Activated CD4-positive, alpha-beta T cell treated with anti-CD3 and anti-CD28 coated beads for 1 hour (primary cell): ENCODE measurements around the gene PPP1R12B.
"Not testable (repeated sequence)": the region's sequence is repeated elsewhere in the genome, so short reads cannot be mapped to it uniquely, and the experiment has no call there.

ENCODE experiments used
- DNase-seq: peaks from one replicate; pipeline ENCODE4 v3.0.0-alpha.2; 2020

Gene PPP1R12B

GRCh38 chr1:202493112-202493511 is 144.6 kb downstream of the PPP1R12B start:
- DNase-seq: not testable (repeated sequence)

- no peak for DNase-seq
Observed at GRCh38 chr1:202498542-202498941, 150.0 kb downstream of the PPP1R12B start.

DNA sequence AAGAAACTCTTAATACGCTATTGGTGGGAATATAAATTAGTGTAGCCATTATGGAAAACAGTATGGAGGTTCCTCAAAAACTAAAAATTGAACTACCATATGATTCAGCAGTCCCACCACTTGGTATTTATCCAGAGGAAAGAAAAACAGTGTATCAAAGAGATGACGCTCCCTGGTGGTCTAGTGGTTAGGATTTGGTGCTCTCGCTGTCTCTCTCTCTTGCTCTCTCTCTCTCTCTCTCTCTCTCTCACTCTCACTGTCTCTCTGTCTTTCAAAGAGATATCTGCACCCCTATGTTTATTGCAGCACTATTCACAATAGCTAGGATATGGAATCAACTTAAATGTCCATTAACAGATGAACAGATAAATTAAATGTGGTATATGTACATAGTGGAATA is 151.5 kb downstream of the PPP1R12B start:
- DNase-seq: not testable (repeated sequence)

DNA sequence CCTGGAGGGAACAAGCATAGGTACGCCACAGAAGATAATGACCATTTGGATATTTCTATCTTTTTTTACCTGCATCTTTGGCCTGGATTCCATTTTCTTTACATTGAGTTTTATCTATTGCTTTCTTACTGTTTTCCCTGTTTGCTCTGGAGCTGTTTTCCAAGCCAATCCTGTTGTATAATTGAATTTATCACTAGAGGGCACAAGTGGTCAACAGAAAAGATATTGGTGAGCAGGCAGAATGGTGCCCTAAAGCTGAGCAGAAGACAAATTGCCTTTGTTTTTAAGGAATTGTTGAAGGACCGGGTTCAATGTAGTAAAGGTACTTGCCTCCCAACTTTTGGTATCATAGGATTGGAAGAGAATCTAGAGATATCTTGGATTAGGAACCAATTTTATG is 152.8 kb downstream of the PPP1R12B start:
- no peak for DNase-seq

GRCh38 chr1:202505356-202505755 is 156.9 kb downstream of the PPP1R12B start:
- DNase-seq: no peak

DNA sequence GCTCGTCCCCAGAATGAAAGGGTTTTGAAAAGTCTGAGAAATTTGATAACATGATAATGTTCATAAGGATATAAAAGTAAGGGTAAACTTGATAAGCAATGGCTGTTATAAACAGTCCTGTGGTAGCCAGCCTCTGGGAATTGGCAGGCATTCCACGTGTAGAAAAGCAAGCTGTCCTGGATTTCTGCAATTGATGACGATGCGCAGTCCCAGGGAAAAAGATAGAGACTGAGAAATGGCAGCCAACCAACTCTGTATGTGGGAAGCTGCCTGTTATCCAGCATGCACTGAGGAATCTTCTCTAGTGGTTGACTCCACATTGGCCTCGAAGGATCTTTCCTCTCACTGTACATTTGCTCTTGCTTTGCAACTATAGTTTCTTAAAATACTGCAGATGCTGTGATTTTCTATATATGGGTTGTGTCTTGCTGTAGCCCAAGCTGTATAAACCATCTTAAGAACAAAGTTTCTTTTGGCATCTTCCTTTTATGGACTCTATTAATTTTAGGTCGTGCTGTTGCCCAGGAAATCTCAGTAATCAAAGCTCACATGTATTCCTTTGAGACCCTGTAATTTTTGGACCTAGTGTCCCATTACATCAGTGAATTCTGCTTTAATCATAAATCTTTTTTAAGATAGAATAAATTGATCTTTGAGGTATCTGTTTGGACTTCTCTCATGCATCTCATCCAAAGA is 157.5 kb downstream of the PPP1R12B start:
- DNase-seq: not testable (repeated sequence)

GRCh38 chr1:202508863-202509262 is 160.4 kb downstream of the PPP1R12B start:
- DNase-seq: not testable (repeated sequence)

DNA sequence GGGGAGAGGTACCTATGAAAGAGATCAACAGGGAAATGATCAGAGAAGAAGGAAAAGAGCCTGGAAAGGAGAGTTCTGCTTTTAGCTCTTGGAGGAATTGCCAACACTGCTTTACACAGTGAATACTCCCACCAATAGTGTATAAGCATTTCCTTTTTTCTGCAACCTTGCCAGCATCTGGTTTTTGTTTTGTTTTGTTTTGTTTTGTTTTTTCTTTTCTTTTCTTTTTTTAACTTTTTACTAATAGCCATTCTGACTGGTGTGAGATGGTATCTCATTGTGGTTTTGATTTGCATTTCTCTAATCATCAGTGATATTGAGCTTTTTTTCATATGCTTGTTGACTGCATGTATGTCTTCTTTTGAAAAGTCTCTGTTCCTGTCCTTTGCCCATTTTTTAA is 165.4 kb downstream of the PPP1R12B start:
- not testable (repeated sequence) for DNase-seq

- DNase-seq: no peak
Observed at GRCh38 chr1:202516434-202516877, 168.0 kb downstream of the PPP1R12B start.

GRCh38 chr1:202517146-202517545 is 168.6 kb downstream of the PPP1R12B start:
- not testable (repeated sequence) for DNase-seq

GRCh38 chr1:202518180-202518579 is 169.7 kb downstream of the PPP1R12B start:
- DNase-seq: not testable (repeated sequence)

- DNase-seq: not testable (repeated sequence)
Observed at GRCh38 chr1:202518905-202519304, 170.4 kb downstream of the PPP1R12B start.

DNA sequence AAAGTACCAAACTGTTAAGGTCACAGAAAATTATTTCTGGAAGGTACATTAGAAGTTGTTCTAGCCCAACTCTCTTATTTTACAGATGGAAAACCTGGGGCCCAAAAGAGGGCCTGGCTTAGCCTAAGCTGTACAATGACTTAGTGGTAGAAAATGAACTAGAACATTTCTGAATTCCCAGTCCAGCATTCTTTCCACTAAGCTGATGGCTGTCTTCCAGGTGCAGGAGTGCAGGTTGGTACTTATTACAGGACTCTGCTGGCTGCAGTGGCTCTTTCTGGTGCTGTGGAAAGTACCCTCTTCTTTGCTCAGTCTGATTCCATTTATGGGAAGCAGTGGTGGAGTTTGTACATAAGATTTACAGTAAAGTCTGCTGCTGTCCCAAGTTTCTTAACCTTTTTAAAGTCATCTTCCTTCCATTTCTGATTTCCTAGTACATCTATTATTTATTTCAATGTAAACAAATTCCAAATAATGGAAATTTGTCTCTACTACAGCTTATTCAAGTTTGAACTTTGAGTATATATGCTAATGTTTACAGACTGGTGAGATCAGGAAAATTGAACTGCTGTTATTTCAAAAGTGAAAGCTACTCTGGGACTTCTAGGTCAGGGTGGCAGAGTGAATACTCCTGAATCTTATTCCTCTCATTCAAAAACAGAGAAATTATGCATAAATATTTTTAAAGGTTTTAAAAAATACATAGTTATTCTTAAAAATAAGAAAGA is 171.8 kb downstream of the PPP1R12B start:
- not testable (repeated sequence) for DNase-seq

- DNase-seq: not testable (repeated sequence)
Observed at GRCh38 chr1:202520857-202521216, 172.3 kb downstream of the PPP1R12B start.

DNA sequence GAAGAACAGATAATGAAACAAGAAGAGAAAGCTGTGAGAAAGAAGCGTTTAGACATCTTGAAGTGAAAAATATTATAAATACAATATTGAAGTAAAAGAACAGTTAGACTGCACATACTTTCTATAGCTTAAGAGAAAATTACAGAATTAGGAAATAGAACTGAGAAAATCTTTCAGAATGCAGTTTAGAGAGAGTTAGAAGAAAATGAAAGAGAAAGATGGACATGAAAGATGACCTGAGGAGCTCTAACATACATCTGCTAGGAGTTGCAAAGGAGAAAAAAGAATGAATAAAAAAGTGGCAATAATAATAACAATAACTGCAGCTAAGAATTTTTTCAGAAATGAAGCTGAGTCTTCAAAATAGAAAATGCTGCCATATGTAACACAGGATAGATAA is 173.0 kb downstream of the PPP1R12B start:
- not testable (repeated sequence) for DNase-seq

DNA sequence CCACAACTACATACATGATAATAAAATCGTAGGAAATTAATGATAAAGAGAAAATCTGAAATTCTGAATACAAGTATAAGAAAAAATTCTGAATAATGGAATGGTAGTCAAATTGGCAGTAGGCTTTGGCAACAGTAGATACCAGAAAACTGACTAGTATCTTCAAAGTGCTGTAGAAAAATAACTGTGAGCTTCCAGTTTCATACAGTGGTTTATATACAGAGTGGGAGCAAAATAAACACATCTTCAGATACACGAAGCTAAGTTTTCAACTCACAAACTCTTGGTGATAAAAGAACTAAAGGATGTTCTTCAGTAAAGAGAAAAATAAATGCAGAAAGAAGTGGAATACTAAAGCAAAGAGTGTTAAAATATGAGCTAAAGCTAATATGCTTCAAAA is 173.4 kb downstream of the PPP1R12B start:
- no peak for DNase-seq

- DNase-seq: not testable (repeated sequence)
Observed at GRCh38 chr1:202526056-202526455, 177.6 kb downstream of the PPP1R12B start.

- DNase-seq: not testable (repeated sequence)
Observed at GRCh38 chr1:202528096-202528722, 179.7 kb downstream of the PPP1R12B start.

DNA sequence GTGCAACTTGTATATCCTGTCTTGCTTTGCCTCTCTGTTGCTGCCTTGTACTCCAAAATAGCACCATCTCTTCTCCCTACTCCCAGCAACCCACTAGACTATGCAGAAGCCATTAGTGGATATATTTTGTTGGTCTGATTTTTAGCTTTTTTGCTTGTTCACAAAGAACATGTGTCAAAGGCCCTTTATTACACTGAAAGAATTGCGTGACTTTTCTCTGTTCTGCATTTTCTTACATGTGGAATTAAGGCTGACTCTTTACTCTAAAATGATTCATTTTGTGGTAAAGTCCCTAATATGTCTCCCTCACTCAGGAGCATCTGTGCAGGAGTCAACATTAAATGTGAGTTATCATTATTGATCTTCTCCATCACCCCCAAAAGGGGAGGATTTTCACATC is 182.2 kb downstream of the PPP1R12B start:
- not testable (repeated sequence) for DNase-seq

GRCh38 chr1:202531472-202531811 is 182.9 kb downstream of the PPP1R12B start:
- DNase-seq: no peak

DNA sequence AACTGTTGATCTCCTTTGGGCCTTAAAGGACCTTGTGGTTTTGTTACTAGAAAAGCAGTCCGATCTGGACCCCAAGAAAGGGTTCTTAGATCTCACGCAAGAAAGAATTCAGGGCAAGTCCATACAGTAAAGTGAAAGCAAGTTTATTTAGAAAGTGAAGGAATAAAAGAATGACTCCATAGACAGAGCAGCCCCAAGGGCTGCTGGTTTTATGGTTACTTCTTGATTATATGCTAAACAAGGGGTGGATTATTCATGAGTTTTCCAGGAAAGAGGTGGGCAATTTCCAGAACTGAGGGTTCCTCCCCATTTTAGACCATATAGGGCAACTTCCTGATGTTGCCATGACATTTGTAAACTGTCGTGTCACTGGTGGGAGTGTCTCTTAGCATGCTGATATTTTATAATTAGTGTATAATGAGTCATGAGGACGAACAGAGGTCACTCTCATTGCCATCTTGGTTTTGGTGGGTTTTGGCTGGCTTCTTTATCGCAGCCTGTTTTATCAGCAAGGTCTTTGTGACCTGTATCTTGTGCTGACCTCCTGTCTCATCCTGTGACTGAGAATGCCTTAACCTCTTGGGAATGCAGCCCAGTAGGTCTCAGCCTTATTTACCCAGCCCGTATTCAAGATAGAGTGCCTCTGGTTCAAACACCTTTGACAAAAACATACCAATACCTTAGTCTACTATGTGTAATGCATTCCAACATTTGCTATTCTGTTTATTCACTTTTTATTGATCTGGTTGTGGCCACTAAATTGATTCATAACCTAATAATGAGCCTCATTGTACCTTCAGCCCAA is 183.5 kb downstream of the PPP1R12B start:
- not testable (repeated sequence) for DNase-seq

- DNase-seq: not testable (repeated sequence)
Observed at GRCh38 chr1:202539166-202539574, 190.7 kb downstream of the PPP1R12B start.

GRCh38 chr1:202539583-202539982 is 191.1 kb downstream of the PPP1R12B start:
- DNase-seq: not testable (repeated sequence)
